Measurements from ENCODE around the gene GARIN5A. TPM values are rescaled to one million over a fixed set of nuclear protein-coding genes. Genes with fewer than 3 reads are reported as not detected.

The GARIN5A gene
- total RNA-seq, 1 donor from 2014 or later: not detected

- intact Hi-C loops (cut with DNase I): no loop called here
- Histone ChIP-seq H3K27ac (no peak overlapping the region), H3K27me3 (no peaks in the 10 kb centered on the region), H3K4me1 (no peaks in the 10 kb centered on the region), H3K9me3 (no peaks in the 10 kb centered on the region), H3K36me3 (no peaks in the 10 kb centered on the region), H3K4me3 (no peak overlapping the region)
- TF ChIP-seq CTCF (IDR thresholded peaks at IDR 0.05): peak in 2 of 3 experiments; percentile 55 to 62
- no peak for TF ChIP-seq POLR2AphosphoS5 (IDR thresholded peaks at IDR 0.05; ENCODE audit: insufficient read depth in 1 of 2, low read depth in 1 of 2)
- no peak for DNase-seq (ENCODE audit: extremely low spot score in 2 of 2)
Measured at GRCh38 chr19:50461066-50461875, 15.4 kb downstream of the GARIN5A start.

GRCh38 chr19:50460161-50460765 lies 16.4 kb downstream of the GARIN5A start:
- no peak overlapping the region for H3K4me3 ChIP-seq
- TF ChIP-seq POLR2A (IDR thresholded peaks at IDR 0.05) (no peak), CTCF (IDR thresholded peaks at IDR 0.05) (no peak), POLR2AphosphoS5 (IDR thresholded peaks at IDR 0.05; ENCODE audit: insufficient read depth in 1 of 2, low read depth in 1 of 2) (no peak)
- intact Hi-C loops (cut with DNase I): no loop called here
- no peaks in the 10 kb centered on the region for H3K9me3 ChIP-seq
- no peak overlapping the region for H3K27ac ChIP-seq
- H3K4me1 ChIP-seq: no peaks in the 10 kb centered on the region
- H3K36me3 ChIP-seq: no peaks in the 10 kb centered on the region
- no peak for DNase-seq (ENCODE audit: extremely low spot score in 2 of 2)
- H3K27me3 ChIP-seq: no peaks in the 10 kb centered on the region

- Histone ChIP-seq H3K9me3 (no peaks in the 10 kb centered on the region), H3K4me3 (no peak overlapping the region), H3K27me3 (no peaks in the 10 kb centered on the region), H3K4me1 (no peaks in the 10 kb centered on the region), H3K27ac (no peak overlapping the region), H3K36me3 (no peaks in the 10 kb centered on the region)
- intact Hi-C loops (cut with DNase I): no loop called here
- no peak for TF ChIP-seq POLR2AphosphoS5 (IDR thresholded peaks at IDR 0.05; ENCODE audit: insufficient read depth in 1 of 2, low read depth in 1 of 2)
- TF ChIP-seq CTCF (IDR thresholded peaks at IDR 0.05): no peak
- no peak for TF ChIP-seq POLR2A (IDR thresholded peaks at IDR 0.05)
- no peak for DNase-seq (ENCODE audit: extremely low spot score in 2 of 2)
Measured at GRCh38 chr19:50459638-50460037, 17.0 kb downstream of the GARIN5A start.

GRCh38 chr19:50459067-50459456 lies 17.6 kb downstream of the GARIN5A start:
- Histone ChIP-seq H3K9me3 (no peaks in the 10 kb centered on the region), H3K27me3 (no peaks in the 10 kb centered on the region), H3K36me3 (no peaks in the 10 kb centered on the region), H3K4me3 (no peak overlapping the region), H3K27ac (no peak overlapping the region), H3K4me1 (no peaks in the 10 kb centered on the region)
- no peak for TF ChIP-seq CTCF (IDR thresholded peaks at IDR 0.05)
- TF ChIP-seq POLR2A (IDR thresholded peaks at IDR 0.05): no peak
- intact Hi-C loops (cut with DNase I): no loop called here
- DNase-seq (ENCODE audit: extremely low spot score in 2 of 2): no peak
